Coronary artery (tissue), 2 donors: ENCODE data around the gene RAD9A.

ENCODE experiments used
- DNase-seq: peaks from one replicate; pipeline ENCODE4 v3.0.0-alpha.2; 2017; ENCODE audit warnings: low spot score
- H3K27ac ChIP-seq, 2 donors: fragments of 200-600 bp; sonication (generic); one replicate each; pipeline ENCODE4 v1.5.1; 2016 to 2019
- H3K4me3 ChIP-seq: fragments of 200-600 bp; sonication (generic); 2 replicates; pipeline ENCODE4 v1.5.1; 2016; ENCODE audit warnings: mild to moderate bottlenecking, moderate library complexity
- TF ChIP-seq, protein P1 (sequence below): fragments of 200-600 bp; sonication (generic); IDR thresholded peaks from one replicate; pipeline ENCODE4 v1.5.1; 2019; ENCODE audit warnings: antibody characterized with exemption

Gene RAD9A

DNA sequence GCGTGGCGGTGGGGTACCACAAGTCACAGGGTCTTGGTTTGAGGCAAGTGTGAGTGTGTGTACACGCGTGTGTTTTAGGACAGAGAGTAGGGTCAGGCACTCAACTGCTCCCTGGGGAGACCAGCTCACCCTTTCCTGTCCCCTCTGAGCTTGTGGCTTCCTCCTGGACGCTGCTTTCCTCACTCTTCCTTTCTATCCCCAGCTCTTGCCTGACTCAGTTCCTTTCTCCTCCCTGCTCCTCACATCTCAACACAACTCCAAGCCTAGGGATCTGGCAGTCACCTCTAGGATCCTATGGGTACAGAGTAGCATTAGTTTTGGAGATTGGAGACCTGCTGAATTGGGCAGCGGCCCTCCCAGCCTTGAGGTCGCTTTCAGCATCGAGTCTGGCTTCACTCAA, 22.5 kb upstream of the RAD9A start:
- TF ChIP-seq, protein P1, sequence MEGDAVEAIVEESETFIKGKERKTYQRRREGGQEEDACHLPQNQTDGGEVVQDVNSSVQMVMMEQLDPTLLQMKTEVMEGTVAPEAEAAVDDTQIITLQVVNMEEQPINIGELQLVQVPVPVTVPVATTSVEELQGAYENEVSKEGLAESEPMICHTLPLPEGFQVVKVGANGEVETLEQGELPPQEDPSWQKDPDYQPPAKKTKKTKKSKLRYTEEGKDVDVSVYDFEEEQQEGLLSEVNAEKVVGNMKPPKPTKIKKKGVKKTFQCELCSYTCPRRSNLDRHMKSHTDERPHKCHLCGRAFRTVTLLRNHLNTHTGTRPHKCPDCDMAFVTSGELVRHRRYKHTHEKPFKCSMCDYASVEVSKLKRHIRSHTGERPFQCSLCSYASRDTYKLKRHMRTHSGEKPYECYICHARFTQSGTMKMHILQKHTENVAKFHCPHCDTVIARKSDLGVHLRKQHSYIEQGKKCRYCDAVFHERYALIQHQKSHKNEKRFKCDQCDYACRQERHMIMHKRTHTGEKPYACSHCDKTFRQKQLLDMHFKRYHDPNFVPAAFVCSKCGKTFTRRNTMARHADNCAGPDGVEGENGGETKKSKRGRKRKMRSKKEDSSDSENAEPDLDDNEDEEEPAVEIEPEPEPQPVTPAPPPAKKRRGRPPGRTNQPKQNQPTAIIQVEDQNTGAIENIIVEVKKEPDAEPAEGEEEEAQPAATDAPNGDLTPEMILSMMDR = no peak
- Histone ChIP-seq H3K4me3 (no peak overlapping the region), H3K27ac (no peak overlapping the region)
- DNase-seq = no peak

DNA sequence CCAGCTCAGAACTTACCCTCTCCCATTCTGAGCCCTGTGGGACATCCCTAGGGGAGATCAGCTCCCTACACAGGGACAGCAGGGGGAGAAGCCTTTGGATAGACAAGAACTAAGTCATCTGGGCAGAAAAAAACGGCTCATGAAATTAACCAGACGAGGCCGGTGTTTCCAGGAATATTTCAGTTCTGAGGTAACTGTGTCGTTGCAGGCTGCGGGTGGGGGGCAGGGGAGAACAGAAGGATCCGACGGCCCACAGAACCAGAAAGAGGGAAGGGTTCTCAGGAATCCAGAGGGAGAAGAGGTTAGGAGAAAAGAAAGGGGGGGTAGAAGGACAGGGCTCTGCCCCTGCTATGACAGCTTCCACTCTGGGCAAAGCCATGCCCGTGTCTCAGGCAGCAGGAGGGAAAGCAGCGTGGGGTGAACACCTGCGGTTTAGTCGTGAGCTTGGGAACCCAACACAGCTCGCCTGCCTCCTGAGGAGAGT, 21.9 kb upstream of the RAD9A start:
- Histone ChIP-seq H3K4me3 (no peak overlapping the region), H3K27ac (peak overlapping the region in 1 of 2 donors; percentile 93)
- TF ChIP-seq, protein P1 = no peak
- DNase-seq = no peak

DNA sequence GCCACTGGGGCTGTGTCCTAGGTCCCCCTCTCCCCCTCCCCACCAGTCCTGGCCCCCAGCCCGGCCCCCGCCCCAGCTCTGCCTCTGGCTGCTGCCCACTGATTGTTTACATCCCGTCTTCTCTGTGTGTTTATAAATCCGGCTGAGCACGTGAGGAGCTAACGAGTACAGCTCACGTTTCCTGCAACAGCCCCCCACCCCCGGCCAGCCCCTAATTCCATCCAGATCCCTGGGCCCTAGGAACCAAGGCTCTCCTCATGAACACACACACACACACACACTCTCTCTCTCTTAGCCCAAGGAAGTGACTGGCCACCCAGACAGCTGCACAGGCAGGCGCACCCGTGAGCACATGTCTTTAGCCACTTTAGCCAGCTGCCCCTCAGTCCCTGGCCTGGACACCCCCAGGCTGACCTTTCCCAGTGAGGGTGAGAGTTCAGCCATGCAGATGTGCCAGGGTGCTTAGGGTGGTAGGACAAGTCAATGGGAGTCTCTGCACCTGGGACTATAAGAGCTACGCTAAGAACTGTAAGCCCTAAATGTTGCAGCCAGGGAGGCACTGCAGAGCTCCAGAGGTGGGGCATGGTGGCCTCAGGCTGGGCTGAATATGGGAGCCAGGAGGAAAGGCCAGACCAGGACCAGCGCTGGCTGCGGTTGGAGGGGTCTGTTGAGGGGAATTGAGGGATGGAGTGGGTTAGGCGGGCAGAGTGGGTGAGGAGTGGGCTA, 21.3 kb upstream of the RAD9A start:
- Histone ChIP-seq H3K27ac (peak overlapping the region in 1 of 2 donors; percentile 93), H3K4me3 (no peak overlapping the region)
- DNase-seq = no peak
- TF ChIP-seq, protein P1 = no peak

DNA sequence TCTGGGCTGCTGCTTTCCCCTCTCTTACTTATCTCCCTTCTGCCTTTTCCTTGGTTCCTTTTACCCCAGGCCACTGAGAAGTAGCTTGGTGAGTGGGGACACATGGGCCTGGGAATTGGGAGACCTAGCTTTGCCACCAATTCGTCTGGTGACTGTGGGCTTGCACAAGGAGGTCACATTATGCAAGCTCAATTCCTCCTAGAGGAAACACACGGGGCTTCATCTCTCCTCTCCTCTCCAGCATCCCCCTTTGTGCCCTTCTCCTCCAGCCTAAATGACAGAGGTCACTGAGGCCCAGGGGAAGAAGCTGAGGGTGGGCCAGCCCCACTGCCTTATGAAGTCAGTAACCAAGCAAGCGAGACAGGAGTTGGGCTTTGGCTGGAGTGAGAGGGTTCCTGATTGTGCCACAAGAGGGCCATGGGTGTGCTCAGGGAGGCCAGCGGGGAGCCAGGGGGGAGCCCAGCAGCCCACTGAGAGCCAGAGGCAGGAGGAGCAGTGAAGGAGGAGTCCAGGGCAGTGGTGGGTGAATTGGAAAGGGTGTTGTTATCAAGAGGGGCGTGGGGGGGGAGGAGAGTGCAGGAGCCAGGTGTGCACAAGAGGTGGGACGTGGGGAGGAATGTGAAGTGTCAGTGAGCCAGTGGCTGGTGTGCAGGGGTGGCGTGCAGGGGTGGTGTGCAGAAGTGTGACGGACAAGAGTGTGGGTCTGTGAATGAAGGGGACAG, 20.4 kb upstream of the RAD9A start:
- peak overlapping the region in 1 of 2 donors; percentile 93 for H3K27ac ChIP-seq
- no peak for DNase-seq
- peak overlapping the region; percentile 88 for H3K4me3 ChIP-seq
- TF ChIP-seq, protein P1 = no peak

DNA sequence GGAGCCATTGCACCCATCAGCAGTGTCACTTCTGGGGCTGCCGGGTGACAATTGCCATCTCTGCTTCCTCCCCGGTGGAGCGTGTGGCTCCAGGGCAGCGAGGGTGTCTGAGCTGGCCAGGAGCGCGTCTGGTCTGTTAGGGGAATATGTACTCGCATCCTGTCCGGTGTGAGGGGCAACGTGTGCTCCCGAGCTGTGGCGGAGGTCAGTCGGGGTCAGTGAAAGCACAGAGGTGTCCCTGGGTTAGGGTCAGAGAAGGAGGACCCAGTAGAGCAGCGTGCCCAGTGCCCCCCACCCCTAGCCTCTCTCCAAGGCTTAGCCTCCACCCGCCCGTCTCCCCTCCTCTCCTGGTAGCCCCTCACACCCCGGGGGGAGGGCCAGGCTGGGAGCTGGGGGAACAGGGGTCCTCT, 19.9 kb upstream of the RAD9A start:
- TF ChIP-seq, protein P1 = no peak
- DNase-seq = no peak
- H3K4me3 ChIP-seq = peak overlapping the region; percentile 88

DNA sequence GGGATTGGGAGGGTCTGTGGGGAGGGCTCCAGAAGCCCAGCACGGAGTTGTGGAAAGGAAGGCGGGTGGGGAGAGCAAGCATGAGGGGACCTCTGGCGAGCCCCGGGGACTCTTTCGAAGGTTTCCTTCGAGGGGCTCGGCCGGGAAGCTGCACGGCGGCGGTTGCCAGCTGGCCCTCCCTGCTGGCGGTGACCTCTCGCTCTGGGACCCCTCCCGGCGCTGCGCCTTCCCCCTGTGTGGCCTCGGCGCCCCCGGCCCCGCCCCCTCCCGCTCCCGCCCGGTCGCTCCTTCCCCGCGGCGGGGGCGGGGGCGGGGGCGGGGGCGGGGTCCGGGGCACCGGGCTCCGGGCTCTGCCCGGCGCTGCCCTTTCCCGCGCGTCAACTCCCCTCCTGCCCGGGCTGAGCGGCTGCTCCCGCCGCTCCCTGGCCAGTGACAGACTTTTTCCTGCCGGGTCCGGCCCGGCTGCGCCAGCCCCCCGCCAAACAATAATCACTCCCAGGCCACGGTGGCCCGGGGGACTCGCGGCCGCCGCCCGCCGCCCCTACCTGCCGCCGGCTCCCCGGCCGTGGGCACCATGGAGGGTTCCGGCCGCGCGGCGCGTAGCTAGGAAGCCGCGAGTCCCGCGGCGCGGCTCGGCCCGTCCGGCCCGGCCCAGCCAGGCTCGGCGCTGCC, 19.3 kb upstream of the RAD9A start:
- Histone ChIP-seq H3K27ac (peak overlapping the region; percentile 85 to 93), H3K4me3 (peak overlapping the region; percentile 88)
- no peak for DNase-seq
- TF ChIP-seq, protein P1 = no peak

More for the DNA sequence above, 19.9 kb upstream of the RAD9A start:
- peak overlapping the region; percentile 85 to 93 for H3K27ac ChIP-seq
